ENCODE data around the gene USP35.

Gene USP35

GRCh38 chr11:78140392-78141077, 48.2 kb upstream of the USP35 start:
- TF ChIP-seq CTCF (conservative IDR thresholded peaks at IDR 0.05; ENCODE audit: low read length), result no peak
- no peak for TF ChIP-seq EZH2phosphoT487 (IDR thresholded peaks at IDR 0.05; ENCODE audit: borderline replicate concordance)
- H3K4me2 ChIP-seq (ENCODE audit: low read depth, low read length, poor library complexity, severe bottlenecking), result peak overlapping the region; percentile 85
- H2AFZ ChIP-seq (ENCODE audit: low read length), result no peak overlapping the region
- H3K9me3 ChIP-seq (ENCODE audit: insufficient read depth, low read depth, low read length), result no peaks in the 10 kb centered on the region
- H3F3A ChIP-seq (ENCODE audit: low read depth), result no peaks in the 10 kb centered on the region
- H3K4me3 ChIP-seq (ENCODE audit: low read length, poor library complexity, severe bottlenecking), result peak overlapping the region; percentile 89
- H3K4me1 ChIP-seq (ENCODE audit: insufficient read depth, low read length, poor library complexity, severe bottlenecking), result peaks cover 16% of the 10 kb centered on the region
- no peaks in the 10 kb centered on the region for H3K9me2 ChIP-seq (replicated peaks; ENCODE audit: low read depth, low read length)
- no peaks in the 10 kb centered on the region for H3K36me3 ChIP-seq (ENCODE audit: insufficient read depth, low read length)
- peaks cover 26% of the 10 kb centered on the region for H3K79me2 ChIP-seq (ENCODE audit: insufficient read depth, low read length)
- no peaks in the 10 kb centered on the region for H3K27me3 ChIP-seq (ENCODE audit: insufficient read depth, low read length, poor library complexity, severe bottlenecking)
- H4K20me1 ChIP-seq (ENCODE audit: insufficient read depth, low read length, poor library complexity, severe bottlenecking), result no peaks in the 10 kb centered on the region
- H3K9ac ChIP-seq (ENCODE audit: low read depth, low read length, poor library complexity, severe bottlenecking), result no peak overlapping the region

DNA sequence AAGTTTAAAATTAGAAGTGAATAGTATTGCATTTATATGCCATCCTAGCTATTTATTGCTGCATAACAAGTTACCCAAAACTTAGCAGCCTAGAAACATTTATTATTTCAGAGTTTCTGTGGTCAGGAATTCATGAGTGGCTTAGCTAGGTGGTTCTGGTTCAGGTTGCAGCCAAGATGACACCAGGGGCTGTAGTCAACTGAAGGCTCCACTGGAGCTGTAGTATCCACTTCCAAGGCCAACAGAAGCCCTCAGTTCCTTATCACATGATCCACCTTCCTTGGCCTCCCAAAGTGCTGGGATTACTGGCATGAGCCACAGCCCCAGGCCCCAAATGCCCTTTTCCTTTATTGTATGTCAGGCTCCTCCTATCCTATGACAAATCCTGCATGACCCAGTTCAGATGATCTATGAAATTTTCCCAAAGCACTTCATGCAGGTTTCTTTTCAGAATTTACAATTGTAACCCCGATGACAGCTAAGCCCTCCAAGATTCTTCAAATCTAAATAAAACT, 43.2 kb upstream of the USP35 start:
- Histone ChIP-seq H3K4me2 (ENCODE audit: low read depth, low read length, poor library complexity, severe bottlenecking) (no peak overlapping the region), H4K20me1 (ENCODE audit: insufficient read depth, low read length, poor library complexity, severe bottlenecking) (no peaks in the 10 kb centered on the region), H2AFZ (ENCODE audit: low read length) (no peak overlapping the region), H3K9me3 (ENCODE audit: insufficient read depth, low read depth, low read length) (no peaks in the 10 kb centered on the region), H3K36me3 (ENCODE audit: insufficient read depth, low read length) (no peaks in the 10 kb centered on the region), H3K27me3 (ENCODE audit: insufficient read depth, low read length, poor library complexity, severe bottlenecking) (no peaks in the 10 kb centered on the region), H3K9me2 (replicated peaks; ENCODE audit: low read depth, low read length) (no peaks in the 10 kb centered on the region), H3K4me3 (ENCODE audit: low read length, poor library complexity, severe bottlenecking) (no peak overlapping the region), H3F3A (ENCODE audit: low read depth) (no peaks in the 10 kb centered on the region), H3K9ac (ENCODE audit: low read depth, low read length, poor library complexity, severe bottlenecking) (no peak overlapping the region), H3K79me2 (ENCODE audit: insufficient read depth, low read length) (no peaks in the 10 kb centered on the region), H3K4me1 (ENCODE audit: insufficient read depth, low read length, poor library complexity, severe bottlenecking) (no peaks in the 10 kb centered on the region)
- TF ChIP-seq EZH2phosphoT487 (IDR thresholded peaks at IDR 0.05; ENCODE audit: borderline replicate concordance), result no peak
- TF ChIP-seq CTCF (conservative IDR thresholded peaks at IDR 0.05; ENCODE audit: low read length), result no peak

DNA sequence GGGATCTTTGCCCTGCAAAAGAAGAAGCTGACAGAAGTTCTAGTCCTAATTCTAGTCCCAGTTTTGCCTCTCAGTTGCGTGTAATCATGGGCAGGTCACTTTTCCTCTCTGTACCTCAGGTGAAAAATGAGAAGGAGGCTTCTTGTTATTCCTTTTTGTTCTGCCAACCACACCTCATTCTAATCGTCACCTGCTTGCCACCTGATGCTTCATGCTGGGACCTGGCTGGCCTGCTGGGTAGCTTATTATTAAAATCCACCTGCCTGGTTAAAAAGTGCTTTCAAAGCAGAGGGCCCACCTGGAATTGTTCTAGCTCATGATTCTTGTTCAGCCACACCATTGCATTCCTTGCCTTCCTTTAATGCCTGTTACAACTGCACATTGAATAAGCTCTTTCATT, 40.9 kb upstream of the USP35 start:
- Histone ChIP-seq H3K4me2 (ENCODE audit: low read depth, low read length, poor library complexity, severe bottlenecking) (no peak overlapping the region), H3F3A (ENCODE audit: low read depth) (no peaks in the 10 kb centered on the region), H3K36me3 (ENCODE audit: insufficient read depth, low read length) (no peaks in the 10 kb centered on the region), H3K9me3 (ENCODE audit: insufficient read depth, low read depth, low read length) (no peaks in the 10 kb centered on the region), H4K20me1 (ENCODE audit: insufficient read depth, low read length, poor library complexity, severe bottlenecking) (no peaks in the 10 kb centered on the region), H3K9me2 (replicated peaks; ENCODE audit: low read depth, low read length) (no peaks in the 10 kb centered on the region), H2AFZ (ENCODE audit: low read length) (no peak overlapping the region), H3K4me3 (ENCODE audit: low read length, poor library complexity, severe bottlenecking) (no peak overlapping the region), H3K9ac (ENCODE audit: low read depth, low read length, poor library complexity, severe bottlenecking) (no peak overlapping the region), H3K27me3 (ENCODE audit: insufficient read depth, low read length, poor library complexity, severe bottlenecking) (no peaks in the 10 kb centered on the region), H3K4me1 (ENCODE audit: insufficient read depth, low read length, poor library complexity, severe bottlenecking) (no peaks in the 10 kb centered on the region), H3K79me2 (ENCODE audit: insufficient read depth, low read length) (no peaks in the 10 kb centered on the region)
- TF ChIP-seq EZH2phosphoT487 (IDR thresholded peaks at IDR 0.05; ENCODE audit: borderline replicate concordance) (no peak), CTCF (conservative IDR thresholded peaks at IDR 0.05; ENCODE audit: low read length) (no peak)
